ENCODE measurements around the gene HERPUD1.
"Not testable (repeated sequence)": the region's sequence is repeated elsewhere in the genome, so short reads cannot be mapped to it uniquely, and the experiment has no call there.

Gene HERPUD1

DNA sequence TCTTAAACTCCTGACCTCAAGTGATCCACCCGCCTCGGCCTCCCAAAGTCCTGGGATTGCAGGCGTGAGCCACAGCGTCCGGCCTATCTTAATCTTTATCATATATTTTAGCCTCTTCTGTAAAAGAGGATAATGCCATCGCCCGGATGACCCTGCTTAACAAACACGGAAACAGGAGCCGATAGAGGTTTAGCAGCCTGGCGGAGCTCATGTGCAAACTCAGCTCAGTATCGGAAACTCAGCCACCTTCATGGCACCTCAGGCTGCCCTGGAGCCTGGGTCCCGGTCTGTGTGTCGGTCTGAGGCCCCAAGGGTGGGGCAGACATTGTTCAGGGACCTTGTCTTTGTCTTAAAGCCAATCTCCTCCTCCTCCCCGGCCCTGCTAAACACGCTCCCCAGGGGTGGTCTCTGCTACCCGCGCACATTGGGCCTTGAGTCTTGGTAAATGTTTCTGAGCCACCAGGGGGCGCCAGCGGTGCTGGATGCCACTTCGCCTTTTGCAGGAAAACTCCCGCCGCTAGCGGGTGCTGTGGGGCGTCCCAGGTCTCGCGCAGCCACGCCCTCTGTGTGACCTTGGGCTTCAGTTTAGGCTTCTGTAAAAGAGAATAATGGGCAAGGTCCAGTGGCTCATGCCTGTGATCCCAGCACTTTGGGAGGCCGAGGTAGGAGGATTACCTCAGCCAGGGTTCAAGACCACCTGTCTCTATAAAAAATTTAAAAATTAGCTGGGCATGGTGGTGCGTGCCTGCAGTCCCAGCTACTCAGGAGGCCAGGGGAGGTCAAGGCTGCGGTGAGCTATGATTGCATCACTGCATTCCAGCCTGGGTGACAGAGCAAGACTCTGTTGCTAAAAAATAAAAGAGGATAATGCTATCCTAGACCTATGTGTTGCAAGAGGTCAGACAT is 32.6 kb downstream of the HERPUD1 start:
- ATAC-seq (replicated peaks): peak; percentile 96
- Mint-ChIP-seq H3K27me3 (no peaks in the 10 kb centered on the region), H3K4me3 (no peak overlapping the region), H3K4me1 (ENCODE audit: low read depth in 2 of 2) (peaks cover 15 to 17% of the 10 kb centered on the region in 2 donors), H3K36me3 (ENCODE audit: insufficient read depth) (no peaks in the 10 kb centered on the region), H3K9me3 (no peaks in the 10 kb centered on the region), H3K27ac (no peak overlapping the region)
- DNase-seq: peak; percentile 94 to 98 (median 96)

DNA sequence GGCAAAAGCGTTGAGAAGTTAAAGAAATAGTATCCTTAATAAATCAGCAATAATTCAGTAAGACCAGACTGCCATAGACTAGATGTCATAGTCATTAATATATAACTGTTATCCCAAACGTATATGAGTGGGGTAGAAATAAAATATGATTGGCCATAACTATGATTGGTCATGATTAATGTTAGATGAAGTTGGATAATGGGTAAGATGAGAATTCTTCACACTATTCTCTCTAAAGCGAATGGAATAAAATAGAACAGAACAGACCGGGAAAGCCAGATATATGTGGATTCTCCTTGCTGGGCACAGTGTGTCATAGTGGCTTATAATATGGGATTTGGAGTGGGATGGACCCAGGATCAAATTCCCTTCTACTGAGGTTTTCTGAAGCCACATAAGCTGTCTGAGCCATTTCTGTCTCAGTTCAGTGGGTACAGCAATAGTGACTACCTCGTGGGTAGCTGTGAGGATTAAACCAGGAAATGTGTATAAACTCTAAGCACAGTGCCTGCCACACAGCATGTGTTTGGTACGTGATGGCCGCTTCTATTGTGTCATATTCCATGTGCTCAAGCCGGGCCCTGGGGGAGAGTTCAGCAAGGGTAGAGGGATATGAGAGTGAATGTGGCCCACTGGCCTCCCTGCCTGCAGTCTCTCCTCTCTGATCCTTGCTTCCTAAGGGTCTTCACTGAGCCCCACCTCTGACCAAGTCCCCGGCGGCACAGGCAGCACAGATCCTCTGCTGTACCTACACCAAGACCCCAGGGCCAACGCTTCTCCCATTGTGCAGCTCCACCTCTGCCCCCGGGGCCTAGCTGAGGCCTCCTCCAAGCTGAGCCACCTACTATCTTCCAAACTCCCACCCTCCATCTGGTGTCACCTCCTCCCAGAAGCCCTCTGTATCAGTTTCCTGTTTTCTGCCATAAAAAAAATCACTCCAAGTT is 33.5 kb downstream of the HERPUD1 start:
- no peaks in the 10 kb centered on the region for H3K36me3 Mint-ChIP-seq (ENCODE audit: insufficient read depth)
- no peak overlapping the region for H3K4me3 Mint-ChIP-seq
- DNase-seq (no peak), ATAC-seq (replicated peaks) (no peak)
- H3K9me3 Mint-ChIP-seq: no peaks in the 10 kb centered on the region
- peak overlapping the region in 1 of 2 donors; percentile 83 for H3K27ac Mint-ChIP-seq
- peaks cover 15 to 17% of the 10 kb centered on the region in 2 donors for H3K4me1 Mint-ChIP-seq (ENCODE audit: low read depth in 2 of 2)
- H3K27me3 Mint-ChIP-seq: no peaks in the 10 kb centered on the region

DNA sequence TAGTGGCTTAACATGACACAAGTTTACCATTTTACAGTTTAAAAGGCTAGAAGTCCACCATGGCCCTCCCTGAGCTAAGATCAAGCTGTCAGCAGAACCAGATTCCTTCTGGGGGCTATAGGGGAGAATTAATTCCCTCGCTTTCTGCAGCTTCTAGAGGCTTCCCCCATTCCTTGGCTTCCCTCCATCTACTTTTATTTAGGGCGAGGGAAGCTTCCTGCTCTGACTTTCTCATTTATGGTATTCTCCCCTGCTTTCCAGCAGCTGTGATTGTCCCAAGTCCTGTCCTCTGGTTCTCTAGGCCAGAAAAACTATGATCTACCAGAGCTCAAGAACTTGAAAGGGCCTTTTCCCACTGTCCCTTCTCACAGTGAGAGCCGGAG is 34.1 kb downstream of the HERPUD1 start:
- Mint-ChIP-seq H3K4me1 (ENCODE audit: low read depth in 2 of 2) (peaks cover 16 to 18% of the 10 kb centered on the region in 2 donors), H3K27ac (peak overlapping the region in 1 of 2 donors; percentile 83), H3K9me3 (no peaks in the 10 kb centered on the region), H3K36me3 (ENCODE audit: insufficient read depth) (no peaks in the 10 kb centered on the region), H3K4me3 (no peak overlapping the region), H3K27me3 (peaks cover 0 to 3% of the 10 kb centered on the region in 2 donors)
- ATAC-seq (replicated peaks): no peak
- DNase-seq: no peak

DNA sequence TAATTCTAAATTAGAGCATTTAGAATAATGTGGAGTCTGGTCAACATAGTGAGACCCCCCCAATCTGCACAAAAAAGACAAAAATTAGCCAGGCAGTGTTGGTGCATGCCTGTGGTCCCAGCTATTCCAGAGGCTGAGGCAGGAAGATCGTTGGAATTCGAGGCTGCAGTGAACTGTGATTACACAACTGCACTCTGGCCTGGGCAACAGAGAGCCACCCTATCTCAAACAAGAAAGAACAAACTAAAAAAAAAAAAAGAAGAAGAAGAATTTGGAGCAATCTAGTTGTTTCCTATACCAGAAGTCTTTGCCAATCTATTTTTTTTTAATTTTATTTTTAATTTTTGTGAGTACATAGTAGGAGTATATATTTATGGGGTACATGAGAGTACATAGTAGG is 35.8 kb downstream of the HERPUD1 start:
- H3K27ac Mint-ChIP-seq: no peak overlapping the region
- no peak for DNase-seq
- H3K4me1 Mint-ChIP-seq (ENCODE audit: low read depth in 2 of 2): peaks cover 21 to 22% of the 10 kb centered on the region in 2 donors

DNA sequence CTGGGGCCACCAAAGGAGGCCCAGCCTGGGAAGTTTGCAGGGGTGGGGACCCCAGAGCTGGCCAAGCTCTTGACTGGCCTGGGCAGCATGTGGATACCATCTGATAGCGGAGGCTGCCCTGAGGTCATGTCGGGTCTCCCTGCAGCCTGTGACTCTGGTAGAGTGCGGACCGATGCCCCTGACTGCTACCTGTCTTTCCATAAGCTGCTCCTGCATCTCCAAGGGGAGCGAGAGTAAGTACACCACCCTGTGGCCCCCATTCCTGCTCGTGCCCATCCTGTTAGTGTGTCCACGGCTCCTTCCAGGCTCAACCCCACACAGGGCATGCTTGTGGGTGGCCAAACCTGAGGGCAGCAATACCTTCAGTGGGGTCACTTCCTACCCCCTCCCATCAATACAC is 37.8 kb downstream of the HERPUD1 start:
- ATAC-seq (replicated peaks) (no peak), DNase-seq (no peak)
- peaks cover 0 to 7% of the 10 kb centered on the region in 2 donors for H3K27me3 Mint-ChIP-seq
- H3K9me3 Mint-ChIP-seq: no peaks in the 10 kb centered on the region
- no peak overlapping the region for H3K27ac Mint-ChIP-seq
- peaks cover 31 to 32% of the 10 kb centered on the region in 2 donors for H3K4me1 Mint-ChIP-seq (ENCODE audit: low read depth in 2 of 2)
- H3K36me3 Mint-ChIP-seq (ENCODE audit: insufficient read depth): no peaks in the 10 kb centered on the region
- H3K4me3 Mint-ChIP-seq: no peak overlapping the region

More for the DNA sequence above, 35.8 kb downstream of the HERPUD1 start:
- Mint-ChIP-seq H3K4me3 (no peak overlapping the region), H3K9me3 (no peaks in the 10 kb centered on the region), H3K36me3 (ENCODE audit: insufficient read depth) (no peaks in the 10 kb centered on the region), H3K27me3 (peaks cover 0 to 7% of the 10 kb centered on the region in 2 donors)
- ATAC-seq (replicated peaks): no peak

DNA sequence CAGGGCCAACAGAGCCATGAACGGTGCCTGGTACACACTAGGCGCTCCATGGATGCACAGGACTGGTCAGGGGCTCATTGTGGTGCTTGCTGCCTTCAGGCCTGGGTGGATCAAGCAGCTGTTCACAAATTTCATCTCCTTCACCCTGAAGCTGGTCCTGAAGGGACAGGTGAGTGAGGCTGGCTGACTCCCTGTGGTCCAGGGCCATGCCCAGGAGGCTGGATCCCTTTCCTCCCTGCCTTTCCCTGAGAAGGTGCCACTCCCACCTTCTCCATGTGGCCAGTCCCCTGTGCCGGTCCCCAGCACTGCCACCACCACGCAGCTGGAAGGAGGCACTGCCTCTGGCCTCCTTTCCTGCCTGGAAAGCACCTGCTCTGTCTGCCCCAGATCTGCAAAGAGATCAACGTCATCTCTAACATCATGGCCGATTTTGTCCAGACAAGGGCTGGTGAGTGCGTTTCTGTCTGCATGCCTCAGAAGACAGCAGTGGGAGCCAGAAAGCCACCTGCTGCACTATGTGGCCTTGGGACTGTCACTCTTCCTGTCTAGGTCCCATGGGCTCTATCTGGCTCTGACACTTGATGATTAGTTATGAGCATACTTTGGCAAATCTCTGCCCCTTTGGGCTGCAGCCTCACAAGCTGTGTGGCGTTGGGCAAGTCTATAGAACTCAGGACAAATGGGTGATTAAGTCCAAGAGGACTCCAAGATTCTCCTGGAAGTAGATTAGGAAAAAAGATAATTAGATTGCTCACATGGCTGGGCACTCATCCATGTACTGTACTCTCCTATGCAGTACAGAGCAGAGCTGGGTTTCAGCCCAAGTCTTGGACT is 39.2 kb downstream of the HERPUD1 start:
- Mint-ChIP-seq H3K4me1 (ENCODE audit: low read depth in 2 of 2) (peaks cover 24 to 29% of the 10 kb centered on the region in 2 donors), H3K36me3 (ENCODE audit: insufficient read depth) (no peaks in the 10 kb centered on the region), H3K27ac (peak overlapping the region in 1 of 2 donors; percentile 93), H3K27me3 (peaks cover 0 to 7% of the 10 kb centered on the region in 2 donors), H3K9me3 (no peaks in the 10 kb centered on the region), H3K4me3 (no peak overlapping the region)
- DNase-seq (peak in 1 of 3 experiments; percentile 21), ATAC-seq (replicated peaks) (peak; percentile 88)

DNA sequence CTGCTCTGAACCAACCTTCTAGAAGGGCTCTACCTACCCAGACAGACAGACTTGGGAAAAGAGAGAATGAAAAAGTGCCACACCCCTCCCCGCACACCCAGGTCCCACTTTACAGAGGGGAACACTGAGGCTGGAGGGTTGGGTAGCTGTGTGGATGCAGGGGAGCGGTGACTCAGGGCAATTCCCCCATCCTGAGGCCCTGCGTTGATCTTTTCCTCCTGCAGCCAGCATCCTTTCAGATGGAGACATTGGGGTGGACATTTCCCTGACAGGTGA is 39.8 kb downstream of the HERPUD1 start:
- Mint-ChIP-seq H3K4me1 (ENCODE audit: low read depth in 2 of 2) (peaks cover 24 to 28% of the 10 kb centered on the region in 2 donors), H3K4me3 (no peak overlapping the region), H3K36me3 (ENCODE audit: insufficient read depth) (no peaks in the 10 kb centered on the region), H3K27ac (no peak overlapping the region), H3K9me3 (no peaks in the 10 kb centered on the region), H3K27me3 (peaks cover 0 to 7% of the 10 kb centered on the region in 2 donors)
- DNase-seq: no peak
- no peak for ATAC-seq (replicated peaks)

DNA sequence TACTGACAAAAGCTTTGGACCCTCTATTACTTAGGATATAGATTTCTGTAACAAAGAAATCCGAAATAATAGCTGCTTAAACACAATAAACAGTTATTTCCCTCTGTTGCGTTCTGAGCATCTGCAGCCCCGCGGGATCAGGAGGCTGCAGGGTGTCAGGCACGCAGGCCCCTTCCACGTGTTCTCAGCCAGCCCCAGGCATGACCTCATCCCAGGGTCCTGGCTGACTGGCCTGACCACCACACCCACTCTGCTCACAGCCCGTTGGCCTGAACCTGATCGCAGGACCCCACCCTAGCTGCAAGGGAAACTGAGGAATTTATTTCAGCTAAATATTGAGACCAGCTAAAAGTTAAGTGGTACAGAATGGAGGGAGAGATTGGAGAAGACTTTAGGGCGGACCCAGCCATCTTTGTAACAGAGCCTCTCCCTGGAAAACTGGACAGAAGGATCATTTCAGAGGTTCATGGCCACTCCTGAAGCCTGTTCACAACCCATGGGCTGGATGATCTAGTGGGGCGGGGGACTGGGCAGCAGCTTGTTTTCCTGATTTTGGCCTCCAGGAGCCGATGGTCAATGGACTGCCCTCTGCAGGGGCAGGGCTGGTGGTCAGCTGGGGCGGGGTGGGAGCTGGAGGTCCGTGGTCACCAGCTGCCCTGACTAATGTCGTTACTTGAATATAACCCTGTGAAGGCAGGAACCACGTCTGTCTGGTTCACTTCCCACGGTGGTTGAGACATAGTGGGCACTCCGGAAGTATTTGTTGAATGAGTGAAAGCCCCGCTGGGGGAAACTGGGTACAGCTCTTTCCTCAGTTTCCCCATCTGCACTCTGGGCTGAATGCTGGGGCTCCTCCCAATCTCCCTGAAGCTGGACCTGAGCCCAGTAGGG is 40.7 kb downstream of the HERPUD1 start:
- ATAC-seq (replicated peaks) (no peak), DNase-seq (no peak)
- Mint-ChIP-seq H3K9me3 (no peaks in the 10 kb centered on the region), H3K36me3 (ENCODE audit: insufficient read depth) (no peaks in the 10 kb centered on the region), H3K27me3 (peaks cover 0 to 7% of the 10 kb centered on the region in 2 donors), H3K4me1 (ENCODE audit: low read depth in 2 of 2) (peaks cover 24 to 31% of the 10 kb centered on the region in 2 donors), H3K27ac (peak overlapping the region in 1 of 2 donors; percentile 23), H3K4me3 (no peak overlapping the region)

DNA sequence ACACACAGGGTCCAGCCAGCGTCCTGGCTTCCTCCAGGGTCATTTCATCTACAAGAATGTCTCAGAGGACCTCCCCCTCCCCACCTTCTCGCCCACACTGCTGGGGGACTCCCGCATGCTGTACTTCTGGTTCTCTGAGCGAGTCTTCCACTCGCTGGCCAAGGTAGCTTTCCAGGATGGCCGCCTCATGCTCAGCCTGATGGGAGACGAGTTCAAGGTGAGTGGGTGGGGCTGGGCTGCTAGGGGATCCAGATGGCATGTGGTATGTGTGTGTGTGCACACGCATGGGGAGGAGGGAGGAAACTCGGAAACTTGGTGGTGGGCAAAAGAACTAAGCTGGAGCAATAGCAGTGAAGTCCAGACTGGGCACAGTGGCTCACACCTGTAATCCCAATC is 41.4 kb downstream of the HERPUD1 start:
- Mint-ChIP-seq H3K27ac (no peak overlapping the region), H3K36me3 (ENCODE audit: insufficient read depth) (no peaks in the 10 kb centered on the region), H3K4me3 (no peak overlapping the region), H3K4me1 (ENCODE audit: low read depth in 2 of 2) (peaks cover 24 to 31% of the 10 kb centered on the region in 2 donors), H3K9me3 (no peaks in the 10 kb centered on the region), H3K27me3 (peaks cover 0 to 7% of the 10 kb centered on the region in 2 donors)
- no peak for DNase-seq
- ATAC-seq (replicated peaks): no peak

DNA sequence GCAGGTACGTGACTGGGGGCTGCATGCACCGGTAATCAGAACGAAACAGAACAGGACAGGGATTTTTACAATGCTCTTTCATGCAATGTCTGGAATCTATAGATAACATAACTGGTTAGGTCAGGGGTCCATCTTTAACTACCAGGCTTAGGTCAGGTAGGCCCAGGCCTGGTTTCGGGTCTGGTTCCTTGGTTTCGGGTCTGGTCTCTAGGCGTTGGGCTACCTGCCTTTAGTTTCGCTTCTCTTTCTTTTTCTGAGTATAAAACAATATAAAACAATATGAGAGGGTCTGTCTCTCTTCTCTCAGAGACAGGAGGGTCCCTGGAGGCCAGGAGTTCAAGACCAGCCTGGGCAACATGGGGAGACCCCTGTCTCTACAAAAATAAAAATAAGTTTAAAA is 42.0 kb downstream of the HERPUD1 start:
- DNase-seq: not testable (repeated sequence)

DNA sequence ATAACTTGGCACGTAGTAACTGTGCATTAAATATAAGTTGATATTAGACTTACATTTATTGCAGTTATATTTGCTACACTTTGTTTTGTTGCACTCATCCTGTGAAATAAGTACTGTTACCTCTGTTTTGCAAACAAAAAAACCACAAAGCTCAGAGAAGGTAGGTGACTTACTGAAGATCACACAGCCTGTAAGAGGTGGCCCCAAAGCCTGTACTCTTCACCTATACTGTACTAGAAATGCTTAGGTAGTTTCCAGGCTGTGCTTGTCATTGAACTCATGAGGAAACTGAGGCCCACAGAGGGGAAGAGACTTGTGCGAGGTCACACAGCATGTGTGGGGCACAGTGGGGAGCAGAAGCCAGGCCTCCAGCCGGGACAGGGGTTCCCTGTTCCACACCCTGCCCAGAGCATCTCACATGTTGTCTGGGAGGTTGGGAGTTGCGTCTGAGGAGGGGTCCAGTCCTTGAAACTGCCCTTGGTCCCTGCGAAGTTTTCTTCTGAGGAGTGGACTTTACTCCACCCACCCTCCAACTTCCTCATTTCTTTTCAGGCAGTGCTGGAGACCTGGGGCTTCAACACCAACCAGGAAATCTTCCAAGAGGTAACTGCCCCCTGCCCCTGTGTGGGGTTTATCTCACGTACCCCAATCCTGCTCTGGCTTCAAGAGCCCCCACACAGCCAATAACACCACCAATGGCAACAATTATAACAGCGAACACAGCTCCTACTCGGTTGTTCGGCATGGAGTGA is 42.8 kb downstream of the HERPUD1 start:
- no peak overlapping the region for H3K4me3 Mint-ChIP-seq

More for the DNA sequence above, 42.0 kb downstream of the HERPUD1 start:
- H3K27ac Mint-ChIP-seq: peak overlapping the region in 1 of 2 donors; percentile 20
- peaks cover 24 to 31% of the 10 kb centered on the region in 2 donors for H3K4me1 Mint-ChIP-seq (ENCODE audit: low read depth in 2 of 2)
- H3K36me3 Mint-ChIP-seq (ENCODE audit: insufficient read depth); H3K4me3 Mint-ChIP-seq; H3K27me3 Mint-ChIP-seq; ATAC-seq (replicated peaks); H3K9me3 Mint-ChIP-seq: not testable (repeated sequence)

More for the DNA sequence above, 42.8 kb downstream of the HERPUD1 start:
- DNase-seq: no peak
- no peaks in the 10 kb centered on the region for H3K9me3 Mint-ChIP-seq
- peaks cover 0 to 7% of the 10 kb centered on the region in 2 donors for H3K27me3 Mint-ChIP-seq
- H3K27ac Mint-ChIP-seq: peak overlapping the region; percentile 15 to 20
- H3K4me1 Mint-ChIP-seq (ENCODE audit: low read depth in 2 of 2): peaks cover 24 to 33% of the 10 kb centered on the region in 2 donors
- no peak for ATAC-seq (replicated peaks)
- peaks cover 2% of the 10 kb centered on the region for H3K36me3 Mint-ChIP-seq (ENCODE audit: insufficient read depth)
